ENCODE results near the gene GRM7.

The GRM7 gene

GRCh38 chr3:7512048-7512447 is 651.1 kb downstream of the GRM7 start:
- DNase-seq: no peak

DNA sequence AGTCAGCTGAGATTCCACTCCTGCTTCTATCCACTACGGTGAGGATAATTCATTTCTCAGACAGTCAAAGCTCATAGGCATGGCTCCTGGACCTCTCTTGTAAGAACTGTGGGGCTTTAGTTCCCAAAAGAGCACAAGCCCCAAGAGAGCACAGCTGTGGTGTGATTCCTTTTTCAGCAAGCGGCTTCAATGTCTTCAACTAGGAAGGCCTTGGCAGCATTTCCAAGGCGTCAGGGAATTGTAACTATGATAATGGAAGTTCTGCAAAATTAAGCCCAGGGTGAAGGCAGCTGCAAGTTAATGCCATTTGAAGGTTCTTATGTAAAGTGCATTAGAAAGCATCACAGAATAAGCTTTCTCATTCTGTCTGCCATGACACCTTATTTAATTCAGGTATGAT is 657.1 kb downstream of the GRM7 start:
- peak; percentile 26 for DNase-seq

DNA sequence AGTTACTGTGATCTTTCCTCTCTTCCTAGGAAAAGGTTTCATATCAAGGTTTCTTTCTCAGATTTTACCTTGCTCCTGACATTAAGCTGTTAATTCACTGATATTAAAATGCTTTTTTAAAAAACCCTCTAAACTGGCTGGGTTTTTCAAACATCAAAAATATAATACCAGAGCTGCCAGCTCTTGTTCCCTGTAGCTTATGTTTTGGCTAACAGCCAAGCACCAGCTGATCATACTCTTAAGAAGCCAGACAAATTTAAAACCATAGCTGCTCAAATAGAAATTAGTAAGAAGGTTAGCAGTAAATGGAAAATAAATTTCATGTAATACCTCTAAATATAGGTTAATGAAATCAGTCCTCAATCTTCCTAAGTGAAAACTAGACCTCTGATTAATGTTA is 657.5 kb downstream of the GRM7 start:
- no peak for DNase-seq

- no peak for DNase-seq
These were observed 659.1 kb downstream of the GRM7 start for GRCh38 chr3:7520059-7520458.

GRCh38 chr3:7520593-7520992 is 659.7 kb downstream of the GRM7 start:
- DNase-seq: no peak

DNA sequence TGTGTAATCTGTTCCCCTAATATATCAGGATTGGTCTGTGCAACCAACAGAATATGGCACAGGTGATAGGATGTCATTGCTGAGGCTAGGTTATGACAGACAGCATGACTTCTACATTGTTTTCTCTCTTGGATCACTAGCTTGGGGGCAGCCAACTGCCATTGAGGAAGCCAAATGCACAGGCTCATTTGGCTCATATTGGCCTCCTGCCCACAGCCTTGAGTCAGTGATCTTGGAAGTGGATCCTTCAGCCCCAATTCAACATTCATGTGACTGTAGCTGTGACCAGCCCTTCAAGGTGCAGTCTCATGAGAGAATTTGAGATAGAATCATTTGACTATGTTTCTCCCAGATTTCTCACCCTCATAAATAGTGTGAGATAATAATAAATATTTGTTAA is 675.6 kb downstream of the GRM7 start:
- DNase-seq: no peak

DNA sequence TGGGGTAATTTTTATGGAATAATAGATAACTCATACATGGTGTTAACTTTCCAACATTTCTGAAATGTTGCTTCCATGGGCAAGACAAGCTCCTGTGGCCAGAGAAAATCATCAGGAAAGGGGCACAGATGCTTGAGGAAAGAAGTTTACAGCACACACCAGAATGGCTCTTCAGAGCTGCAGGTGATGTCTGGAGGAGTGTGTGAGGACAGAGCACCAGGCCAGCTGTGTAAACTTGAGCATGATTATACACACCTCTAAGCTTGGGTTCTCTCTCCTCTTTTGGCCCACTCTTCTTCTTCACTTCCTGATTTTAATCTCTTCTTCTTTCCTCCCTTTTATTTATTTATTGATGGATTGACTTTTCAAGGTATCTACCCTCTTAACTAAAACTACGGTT is 676.0 kb downstream of the GRM7 start:
- no peak for DNase-seq

GRCh38 chr3:7543294-7543880 is 682.5 kb downstream of the GRM7 start:
- DNase-seq: no peak

DNA sequence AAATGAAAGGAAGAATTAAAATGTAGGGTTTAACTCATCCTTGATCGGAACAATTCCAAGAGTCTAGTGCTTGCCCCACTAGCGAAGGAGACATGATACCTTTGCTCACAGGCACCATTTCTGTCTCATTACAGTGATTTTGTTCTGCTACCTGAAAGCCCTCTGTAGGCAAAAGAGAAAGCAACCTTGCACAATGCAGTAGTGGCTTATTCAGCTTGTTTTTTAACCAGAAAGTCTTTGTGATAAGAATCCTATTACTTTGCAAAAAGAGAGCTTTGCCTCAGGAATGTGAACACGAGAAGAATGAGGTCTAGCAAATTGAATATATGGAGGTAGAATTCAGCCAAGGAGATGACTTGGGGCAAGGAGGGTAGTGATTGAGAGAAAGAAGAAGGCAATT is 684.4 kb downstream of the GRM7 start:
- DNase-seq: no peak

- DNase-seq: no peak
These were observed 685.3 kb downstream of the GRM7 start for GRCh38 chr3:7546253-7546652.

DNA sequence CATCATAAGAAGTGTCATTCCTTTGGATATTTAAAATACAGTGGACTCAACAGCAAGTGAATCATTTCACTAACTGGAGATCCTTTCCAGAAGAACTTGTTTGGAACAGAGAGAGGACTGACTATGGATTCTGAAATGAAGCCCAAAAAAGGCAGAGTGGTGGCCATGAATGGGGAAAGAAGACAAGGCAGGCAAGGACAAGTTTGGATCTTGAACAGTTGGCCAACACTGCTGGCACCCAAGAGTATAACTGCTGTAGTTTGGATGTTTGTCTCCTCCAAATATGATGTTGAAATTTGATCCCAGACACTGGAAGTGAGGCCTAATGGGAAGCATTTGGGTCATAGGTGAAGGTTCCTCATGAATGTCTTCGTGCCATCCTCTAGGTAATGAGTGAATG is 686.9 kb downstream of the GRM7 start:
- DNase-seq: no peak

DNA sequence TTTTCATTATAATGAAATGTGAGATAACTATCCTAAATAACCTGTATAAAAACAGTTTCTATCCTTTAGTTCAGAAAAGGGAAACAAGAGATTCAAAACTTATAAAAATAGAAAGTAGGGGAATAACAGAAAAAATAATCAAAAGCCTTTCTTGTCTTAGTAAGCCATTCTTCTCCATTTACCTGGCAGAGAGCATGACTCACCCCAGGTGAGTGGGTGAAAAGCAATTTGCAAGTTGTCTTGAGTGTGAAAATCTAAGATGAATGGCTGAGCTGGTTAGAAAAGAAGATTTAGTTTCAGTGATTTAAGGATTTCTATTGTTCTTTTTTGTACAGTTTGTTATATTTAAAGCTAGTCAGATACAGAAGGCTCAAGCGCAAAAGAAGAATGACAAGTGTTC is 702.0 kb downstream of the GRM7 start:
- DNase-seq: no peak

GRCh38 chr3:7565574-7565973 is 704.7 kb downstream of the GRM7 start:
- no peak for DNase-seq

- no peak for DNase-seq
These were observed 706.2 kb downstream of the GRM7 start for GRCh38 chr3:7567160-7567559.

DNA sequence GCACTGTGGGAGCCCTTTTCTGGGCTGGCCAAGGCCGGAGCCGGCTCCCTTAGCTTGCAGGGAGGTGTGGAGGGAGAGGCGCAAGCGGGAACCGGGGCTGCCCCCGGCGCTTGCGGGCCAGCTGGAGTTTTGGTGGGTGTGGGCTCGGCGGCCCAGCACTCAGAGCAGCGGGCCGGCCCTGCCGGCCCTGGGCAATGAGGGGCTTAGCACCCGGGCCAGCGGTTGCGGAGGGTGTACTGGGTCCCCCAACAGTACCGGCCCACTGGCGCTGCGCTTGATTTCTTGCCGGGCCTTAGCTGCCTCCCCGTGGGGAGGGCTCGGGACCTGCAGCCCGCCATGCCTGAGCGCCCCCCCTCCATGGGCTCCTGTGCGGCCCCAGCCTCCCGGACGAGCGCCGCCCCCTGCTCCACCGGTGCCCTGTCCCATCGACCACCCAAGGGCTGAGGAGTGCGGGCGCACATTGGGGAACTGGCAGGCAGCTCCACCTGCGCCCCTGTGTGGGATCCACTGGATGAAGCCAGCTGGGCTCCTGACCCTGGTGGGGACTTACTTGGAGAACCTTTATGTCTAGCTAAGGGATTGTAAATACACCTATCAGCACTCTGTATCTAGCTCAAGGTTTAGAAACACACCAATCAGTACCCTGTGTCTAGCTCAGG is 707.7 kb downstream of the GRM7 start:
- no peak for DNase-seq

GRCh38 chr3:7573330-7573729 is 712.4 kb downstream of the GRM7 start:
- no peak for DNase-seq

- DNase-seq: no peak
These were observed 713.5 kb downstream of the GRM7 start for GRCh38 chr3:7574435-7574834.

DNA sequence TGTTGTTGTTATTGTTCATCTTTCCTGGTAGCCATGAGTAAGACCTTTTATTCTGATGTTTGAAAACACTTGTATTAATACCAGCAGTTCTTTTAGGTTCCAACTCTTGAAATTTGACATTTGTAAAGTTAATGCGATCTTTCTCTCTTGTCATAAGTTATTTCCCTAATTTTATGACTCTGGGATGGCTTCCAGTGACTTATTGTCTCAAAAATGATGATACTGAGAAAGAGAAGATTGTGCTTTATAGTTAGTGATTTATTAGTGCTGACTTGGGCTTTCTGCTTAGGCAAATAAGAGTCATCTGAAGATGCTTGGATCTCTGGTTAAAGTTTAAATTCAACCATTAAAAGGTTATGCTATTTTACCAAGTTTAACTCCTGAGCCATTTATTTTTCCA is 715.2 kb downstream of the GRM7 start:
- DNase-seq: no peak

- DNase-seq: no peak
These were observed 715.6 kb downstream of the GRM7 start for GRCh38 chr3:7576506-7576905.

GRCh38 chr3:7577513-7577912 is 716.6 kb downstream of the GRM7 start:
- no peak for DNase-seq

DNA sequence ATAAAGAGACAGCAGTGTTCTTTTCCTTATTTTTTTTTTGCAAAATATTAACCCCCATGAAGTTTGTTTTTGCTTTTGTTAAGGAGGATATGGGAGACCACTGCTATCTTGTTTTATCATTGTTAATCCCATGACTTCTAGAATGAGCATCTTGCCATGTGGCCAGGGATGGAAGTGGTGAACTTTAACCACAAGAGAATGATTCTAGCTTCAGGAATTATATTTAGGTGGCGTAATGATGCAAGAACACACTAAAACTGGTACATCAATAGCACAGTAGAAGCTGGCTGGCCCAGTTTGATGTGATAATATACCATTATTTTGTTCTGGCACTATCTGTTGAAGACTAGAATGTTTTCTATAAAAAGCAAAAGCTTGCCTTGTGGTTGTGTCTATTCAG is 720.9 kb downstream of the GRM7 start:
- DNase-seq: no peak

GRCh38 chr3:7585052-7585451 is 724.1 kb downstream of the GRM7 start:
- no peak for DNase-seq

GRCh38 chr3:7588236-7588635 is 727.3 kb downstream of the GRM7 start:
- DNase-seq: no peak

DNA sequence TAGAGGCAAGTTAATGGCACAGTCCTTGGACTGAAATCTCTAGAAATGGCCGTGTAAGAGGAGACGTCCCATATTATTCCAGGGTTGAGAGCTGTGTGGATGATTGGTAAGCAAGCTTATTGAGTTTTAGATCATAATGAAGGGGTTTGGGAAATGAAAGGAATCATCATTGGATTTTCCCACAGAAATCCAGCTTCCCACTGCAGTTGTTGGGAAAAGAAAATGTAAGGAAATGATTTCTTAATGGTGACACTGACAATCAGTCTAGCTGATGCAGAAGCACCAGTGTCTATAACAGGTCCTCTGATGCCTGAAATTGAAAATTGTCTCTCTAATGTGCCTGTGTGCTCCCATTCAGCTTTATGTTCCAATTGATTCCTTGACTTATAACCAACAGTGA is 728.6 kb downstream of the GRM7 start:
- DNase-seq: no peak

DNA sequence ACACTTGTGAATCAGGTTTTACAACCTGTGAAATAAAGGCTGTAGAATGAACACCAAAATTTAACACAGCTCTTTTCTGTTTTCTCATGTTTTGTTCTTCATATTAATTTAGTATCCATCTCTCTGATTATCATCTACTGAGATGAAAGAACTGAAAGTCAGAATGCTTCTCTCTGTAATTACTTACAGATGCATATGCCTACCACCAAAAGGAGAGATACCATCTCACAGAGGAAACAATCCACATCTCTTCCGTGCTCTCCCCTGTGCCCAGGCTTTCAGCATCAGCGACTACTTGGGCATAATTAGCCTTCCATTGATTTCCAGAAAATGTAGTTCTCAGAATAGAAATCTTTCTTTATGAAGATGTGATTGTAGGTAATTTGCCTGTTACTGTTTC is 741.4 kb downstream of the GRM7 start:
- no peak for DNase-seq
